Posterior vena cava (tissue), 2 donors: ENCODE data around the gene SLC35D2. TPM values are rescaled to one million over a fixed set of nuclear protein-coding genes. Genes with fewer than 3 reads are reported as not detected.

Experiments
- DNase-seq: peaks from one replicate; pipeline ENCODE4 v3.0.0-alpha.2; 2020; ENCODE audit warnings: low spot score
- intact Hi-C, 2 donors: fragments of 100-400 bp; cut with DNase I; formaldehyde crosslinking; loops; one replicate each; pipeline versions ENCODE4 v1.14.1 to v1.14.2; 2022 to 2023
- long read RNA-seq, 2 donors: library from polyadenylated mRNA; unstranded; transcript quantifications; one replicate each; pipeline ENCODE4 v2.0.0, GENCODE V29; 2020 to 2021
- total RNA-seq, 2 donors: library from RNA; stranded (reverse); fragmentation: NEBNext Ultra II Directional; extraction: Animal tissue kit (Norgen Biotek cat#: 25700); gene quantifications; one replicate each; pipeline ENCODE4 v1.2.1, GENCODE V29; 2021
- donor health status: DM: yes; HTN: yes; CAD: no.
- donor health status: DM: yes; HTN: yes; CAD: no.

The SLC35D2 gene
- 10 to 100 TPM; 13.2 to 15.7 TPM for total RNA-seq
- long read RNA-seq, donor 1, partial matches to known transcripts, result 0 of 5 reads
- long read RNA-seq, donor 1, other reads (novel, unspliced or antisense), result 4 of 5 reads
- long read RNA-seq, donor 2, partial matches to known transcripts, result 1 of 1 reads
- long read RNA-seq, donor 2, other reads (novel, unspliced or antisense), result 0 of 1 reads

- DNase-seq, result peak; percentile 89
- intact Hi-C loops, result no loop called here
These were observed at the start of gene SLC35D2 for GRCh38 chr9:96383165-96383942. SLC35D2 (minus strand) TSS chr9:96383711; CDS start chr9:96383634, 77 bp downstream.

- DNase-seq, result no peak
- intact Hi-C loops, result loop anchor here in 1 of 2 donors (10.0 kb wide), 1 partner anchor 214 kb away; no protein-coding TSS in a partner anchor
These were observed 46.9 kb upstream of the SLC35D2 start for GRCh38 chr9:96430377-96430776.

- no peak for DNase-seq
- intact Hi-C loops, result loop anchor here (10.0 kb wide), 2 partner anchors 85 to 215 kb away; no protein-coding TSS in a partner anchor
These were observed 46.2 kb upstream of the SLC35D2 start for GRCh38 chr9:96429732-96430131.

- DNase-seq, result no peak
- intact Hi-C loops, result loop anchor here in 1 of 2 donors (10.0 kb wide), 1 partner anchor 81 kb away; no protein-coding TSS in a partner anchor
These were observed 42.1 kb upstream of the SLC35D2 start for GRCh38 chr9:96425500-96426169.

GRCh38 chr9:96423985-96424336, 40.5 kb upstream of the SLC35D2 start:
- intact Hi-C loops, result loop anchor here in 1 of 2 donors (10.0 kb wide), 1 partner anchor 79 kb away; no protein-coding TSS in a partner anchor

GRCh38 chr9:96423322-96423984, 39.9 kb upstream of the SLC35D2 start:
- intact Hi-C loops, result loop anchor here in 1 of 2 donors (10.0 kb wide), 1 partner anchor 79 kb away; no protein-coding TSS in a partner anchor
- no peak for DNase-seq

More at GRCh38 chr9:96423985-96424336, 40.5 kb upstream of the SLC35D2 start:
- no peak for DNase-seq

GRCh38 chr9:96420468-96421219, 37.1 kb upstream of the SLC35D2 start:
- DNase-seq, result no peak
- intact Hi-C loops, result loop anchor here in 1 of 2 donors (10.0 kb wide), 1 partner anchor 76 kb away; no protein-coding TSS in a partner anchor

- intact Hi-C loops, result loop anchor here in 1 of 2 donors (5.0 kb wide), 1 partner anchor 532 kb away; no protein-coding TSS in a partner anchor
- no peak for DNase-seq
These were observed 36.1 kb upstream of the SLC35D2 start for GRCh38 chr9:96419691-96419969.

GRCh38 chr9:96418920-96419690, 35.6 kb upstream of the SLC35D2 start:
- peak; percentile 92 for DNase-seq
- intact Hi-C loops, result loop anchor here in 1 of 2 donors (5.0 kb wide), 1 partner anchor 532 kb away; no protein-coding TSS in a partner anchor

GRCh38 chr9:96418083-96418919, 34.8 kb upstream of the SLC35D2 start, which contains the start of gene ZNF367:
ZNF367 (minus strand) TSS chr9:96418370; CDS start chr9:96418032, 338 bp downstream.
- DNase-seq, result peak; percentile 99
- intact Hi-C loops, result loop anchor here in 1 of 2 donors (5.0 kb wide), 1 partner anchor 531 kb away; no protein-coding TSS in a partner anchor

GRCh38 chr9:96417661-96418082, 34.2 kb upstream of the SLC35D2 start:
- intact Hi-C loops, result loop anchor here in 1 of 2 donors (5.0 kb wide), 1 partner anchor 530 kb away; no protein-coding TSS in a partner anchor
- DNase-seq, result no peak

GRCh38 chr9:96417051-96417586, 33.6 kb upstream of the SLC35D2 start:
- DNase-seq, result peak; percentile 96
- intact Hi-C loops, result loop anchor here in 1 of 2 donors (5.0 kb wide), 1 partner anchor 530 kb away; no protein-coding TSS in a partner anchor

GRCh38 chr9:96413302-96414221, 30.1 kb upstream of the SLC35D2 start:
- DNase-seq, result no peak
- intact Hi-C loops, result no loop called here

- intact Hi-C loops, result no loop called here
- no peak for DNase-seq
These were observed 28.8 kb upstream of the SLC35D2 start for GRCh38 chr9:96412174-96412913.
